Keratinocyte (primary cell): ENCODE results near the gene UPP1. TPM values are rescaled to one million over a fixed set of nuclear protein-coding genes. Genes with fewer than 3 reads are reported as not detected.

Experiments
- DNase-seq: peaks from one replicate; pipeline ENCODE4 v3.0.0-alpha.2; 2011; ENCODE audit warnings: low read depth, missing footprints, low spot score
- FAIRE-seq: peaks from 2 replicates; lab custom pipeline; 2011; peaks lifted over from hg19 to GRCh38; lab: Jason Lieb, UNC
- H2AFZ ChIP-seq: 2 replicates; pipeline ENCODE4 v1.6.0; 2012; ENCODE audit warnings: low read length, control low read depth, inconsistent platforms; ENCODE audit not compliant: control insufficient read depth
- H3K27ac ChIP-seq: 2 replicates; pipeline ENCODE4 v1.5.1; 2011; ENCODE audit warnings: low read length; ENCODE audit not compliant: control insufficient read depth, insufficient read depth
- H3K27me3 ChIP-seq: 3 replicates; pipeline ENCODE4 v1.6.0; 2011; ENCODE audit warnings: low read length; ENCODE audit not compliant: control insufficient read depth, insufficient read depth; ENCODE audit errors: extremely low read depth
- H3K36me3 ChIP-seq, 2 experiments: 2 replicates in 1 of 2; 3 replicates in 1 of 2; pipeline ENCODE4 v1.5.1; 2011; ENCODE audit warnings: low read length in 2 of 2, mild to moderate bottlenecking in 1 of 2; ENCODE audit not compliant: control insufficient read depth in 2 of 2, insufficient read depth in 2 of 2; ENCODE audit errors: extremely low read depth in 1 of 2
- H3K4me1 ChIP-seq: 3 replicates; pipeline ENCODE4 v1.5.1; 2011; ENCODE audit warnings: low read length; ENCODE audit not compliant: control insufficient read depth, insufficient read depth; ENCODE audit errors: extremely low read depth
- H3K4me2 ChIP-seq: 3 replicates; pipeline ENCODE4 v1.6.0; 2011; ENCODE audit warnings: low read depth, low read length; ENCODE audit not compliant: control insufficient read depth, insufficient read depth; ENCODE audit errors: extremely low read depth
- H3K4me3 ChIP-seq, 3 experiments: fragments of 200-600 bp in 1 of 3; sonication (generic) in 1 of 3; 2 replicates in 2 of 3; 3 replicates in 1 of 3; pipeline ENCODE4 v1.5.1; 2011 to 2016; ENCODE audit warnings: low read length in 3 of 3, mild to moderate bottlenecking in 3 of 3, control low read depth in 2 of 3, inconsistent platforms in 1 of 3, low read depth in 1 of 3, mixed read lengths in 1 of 3, mixed run types in 1 of 3, moderate library complexity in 1 of 3; ENCODE audit not compliant: control insufficient read depth in 2 of 3, insufficient read depth in 2 of 3; ENCODE audit errors: extremely low read depth in 1 of 3
- H3K79me2 ChIP-seq: 2 replicates; pipeline ENCODE4 v1.6.0; 2012; ENCODE audit warnings: low read length; ENCODE audit not compliant: control insufficient read depth, insufficient read depth
- H3K9ac ChIP-seq: 3 replicates; pipeline ENCODE4 v1.6.0; 2011; ENCODE audit warnings: low read length; ENCODE audit not compliant: control insufficient read depth, insufficient read depth; ENCODE audit errors: extremely low read depth
- H3K9me1 ChIP-seq: 3 replicates; pipeline ENCODE4 v1.6.0; 2011; ENCODE audit warnings: low read length; ENCODE audit not compliant: control insufficient read depth, insufficient read depth; ENCODE audit errors: extremely low read depth
- H3K9me3 ChIP-seq: 2 replicates; pipeline ENCODE4 v1.5.1; 2012; ENCODE audit warnings: low read depth, low read length; ENCODE audit not compliant: control insufficient read depth
- H4K20me1 ChIP-seq: 3 replicates; pipeline ENCODE4 v1.6.0; 2011; ENCODE audit warnings: low read length; ENCODE audit not compliant: control insufficient read depth, insufficient read depth; ENCODE audit errors: extremely low read depth
- EZH2 ChIP-seq: IDR thresholded peaks from one replicate; pipeline ENCODE4 v1.6.1; 2012; ENCODE audit warnings: inconsistent platforms, mild to moderate bottlenecking, low read length, moderate library complexity
- dilution Hi-C: fragments of 300-500 bp; cut with MboI; formaldehyde crosslinking; loops from one replicate; pipeline ENCODE4 v1.7.0; 2020; ENCODE audit warnings: low sequenced_read_pairs; ENCODE audit not compliant: extremely low pct_ligation_motif_present
- polyA plus RNA-seq, 5 experiments: library from polyadenylated mRNA; depleted of rRNA in 3 of 5; stranded (reverse) in 3 of 5; stranded (forward) in 1 of 5; unstranded in 1 of 5; fragments of >200 nt; gene quantifications; 1 replicate in 1 of 5; 2 replicates in 3 of 5; 3 replicates in 1 of 5; pipeline versions ENCODE4 v1.2.1 to v1.2.3, GENCODE V29; 2011 to 2012; ENCODE audit warnings: missing spikeins in 2 of 5, low read depth in 1 of 5, low replicate concordance in 1 of 5
- TF ChIP-seq, protein P1 (sequence below), 3 experiments: IDR thresholded peaks in 1 of 3; conservative IDR thresholded peaks in 1 of 3; optimal IDR thresholded peaks in 1 of 3; 2 replicates in 2 of 3; 3 replicates in 1 of 3; pipeline versions ENCODE3 to v1.5.1; 2011; ENCODE audit warnings: low read length in 3 of 3, mild to moderate bottlenecking in 3 of 3, moderate library complexity in 2 of 3, control low read depth in 1 of 3, inconsistent platforms in 1 of 3; ENCODE audit not compliant: insufficient read depth in 2 of 3; ENCODE audit errors: extremely low read depth in 1 of 3

Gene UPP1
- polyA plus RNA-seq, 1 donor (not counting 4 experiments of a cell fraction or from before 2014, with no cell fraction given) = 202 TPM

- peaks cover 3% of the 10 kb centered on the region for H3K9me1 ChIP-seq
- no peak for TF ChIP-seq EZH2
- TF ChIP-seq, protein P1, sequence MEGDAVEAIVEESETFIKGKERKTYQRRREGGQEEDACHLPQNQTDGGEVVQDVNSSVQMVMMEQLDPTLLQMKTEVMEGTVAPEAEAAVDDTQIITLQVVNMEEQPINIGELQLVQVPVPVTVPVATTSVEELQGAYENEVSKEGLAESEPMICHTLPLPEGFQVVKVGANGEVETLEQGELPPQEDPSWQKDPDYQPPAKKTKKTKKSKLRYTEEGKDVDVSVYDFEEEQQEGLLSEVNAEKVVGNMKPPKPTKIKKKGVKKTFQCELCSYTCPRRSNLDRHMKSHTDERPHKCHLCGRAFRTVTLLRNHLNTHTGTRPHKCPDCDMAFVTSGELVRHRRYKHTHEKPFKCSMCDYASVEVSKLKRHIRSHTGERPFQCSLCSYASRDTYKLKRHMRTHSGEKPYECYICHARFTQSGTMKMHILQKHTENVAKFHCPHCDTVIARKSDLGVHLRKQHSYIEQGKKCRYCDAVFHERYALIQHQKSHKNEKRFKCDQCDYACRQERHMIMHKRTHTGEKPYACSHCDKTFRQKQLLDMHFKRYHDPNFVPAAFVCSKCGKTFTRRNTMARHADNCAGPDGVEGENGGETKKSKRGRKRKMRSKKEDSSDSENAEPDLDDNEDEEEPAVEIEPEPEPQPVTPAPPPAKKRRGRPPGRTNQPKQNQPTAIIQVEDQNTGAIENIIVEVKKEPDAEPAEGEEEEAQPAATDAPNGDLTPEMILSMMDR (optimal IDR thresholded peaks at IDR 0.05 in 1 of 3, IDR thresholded peaks at IDR 0.05 in 1 of 3, conservative IDR thresholded peaks at IDR 0.05 in 1 of 3; ENCODE audit: extremely low read depth in 1 of 3, insufficient read depth in 2 of 3, low read length in 3 of 3) = no peak
- DNase-seq (no peak), FAIRE-seq (peak; percentile 53)
- H3K9me3 ChIP-seq = no peaks in the 10 kb centered on the region
- peaks cover 29% of the 10 kb centered on the region for H3K4me1 ChIP-seq
- H2AFZ ChIP-seq = no peak overlapping the region
- H4K20me1 ChIP-seq = peaks cover 34% of the 10 kb centered on the region
- peaks cover 56 to 90% of the 10 kb centered on the region in 2 experiments for H3K36me3 ChIP-seq
- no peaks in the 10 kb centered on the region for H3K27me3 ChIP-seq
- H3K27ac ChIP-seq = no peak overlapping the region
- H3K4me3 ChIP-seq = no peak overlapping the region
- dilution Hi-C loops = no loop called here
- H3K79me2 ChIP-seq = peaks cover 59% of the 10 kb centered on the region
- no peak overlapping the region for H3K4me2 ChIP-seq
- no peak overlapping the region for H3K9ac ChIP-seq
These were observed 10.7 kb downstream of the UPP1 start for GRCh38 chr7:48099781-48100180.

DNA sequence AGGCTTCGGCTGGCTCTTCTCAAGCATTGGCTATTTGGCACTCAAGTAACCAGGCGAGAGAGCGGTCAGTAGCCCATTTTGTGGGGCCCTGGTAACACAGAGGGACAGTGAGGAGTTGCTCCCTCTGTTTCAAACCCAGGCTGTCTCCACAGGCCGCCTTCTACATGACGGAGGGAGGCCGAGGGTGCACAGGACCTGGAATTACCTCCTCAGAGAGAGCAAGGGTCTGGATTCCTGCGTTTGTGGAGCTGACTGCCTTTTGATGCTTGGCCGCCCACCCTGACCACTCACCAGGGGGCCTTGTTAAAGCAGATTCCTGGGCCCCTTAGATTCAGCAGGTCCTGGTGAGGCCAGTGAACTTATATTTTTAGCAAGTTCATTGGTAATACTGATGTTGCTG lies 12.3 kb downstream of the UPP1 start:
- Histone ChIP-seq H3K9me3 (no peaks in the 10 kb centered on the region), H3K4me3 (no peak overlapping the region), H4K20me1 (peaks cover 39% of the 10 kb centered on the region), H3K4me1 (peaks cover 14% of the 10 kb centered on the region), H3K36me3 (peaks cover 56 to 89% of the 10 kb centered on the region in 2 experiments), H3K27me3 (no peaks in the 10 kb centered on the region), H3K27ac (no peak overlapping the region), H3K9me1 (peaks cover 3% of the 10 kb centered on the region), H2AFZ (no peak overlapping the region), H3K4me2 (no peak overlapping the region), H3K9ac (no peak overlapping the region), H3K79me2 (peaks cover 45% of the 10 kb centered on the region)
- TF ChIP-seq, protein P1 (optimal IDR thresholded peaks at IDR 0.05 in 1 of 3, IDR thresholded peaks at IDR 0.05 in 1 of 3, conservative IDR thresholded peaks at IDR 0.05 in 1 of 3; ENCODE audit: extremely low read depth in 1 of 3, insufficient read depth in 2 of 3, low read length in 3 of 3) = no peak
- TF ChIP-seq EZH2 = no peak
- FAIRE-seq (no peak), DNase-seq (no peak)
- dilution Hi-C loops = no loop called here
